OCI-LY1 (cell line): Measurements from ENCODE around the gene GFPT2.

Experiments
- H2AFZ ChIP-seq: fragments of 200-600 bp; sonication (generic), shearing (Covaris generic); 2 replicates; pipeline ENCODE4 v1.6.0; 2014; ENCODE audit warnings: antibody characterized with exemption, mild to moderate bottlenecking, low read length
- H3F3A ChIP-seq: fragments of 200-600 bp; sonication (generic), shearing (Covaris generic); 2 replicates; pipeline ENCODE4 v1.6.0; 2014; ENCODE audit warnings: mild to moderate bottlenecking, antibody characterized with exemption, low read length, moderate library complexity; ENCODE audit not compliant: insufficient read depth
- H3K27ac ChIP-seq: fragments of 200-600 bp; sonication (generic); 2 replicates; pipeline ENCODE4 v1.5.1; 2014; ENCODE audit warnings: low read length, mixed run types, mild to moderate bottlenecking, low read depth; ENCODE audit not compliant: poor library complexity, severe bottlenecking
- H3K27me3 ChIP-seq: fragments of 200-600 bp; sonication (generic); 2 replicates; pipeline ENCODE4 v1.6.0; 2014; ENCODE audit warnings: antibody characterized with exemption, mild to moderate bottlenecking, low read length, moderate library complexity; ENCODE audit not compliant: insufficient read depth
- H3K36me3 ChIP-seq: fragments of 200-600 bp; sonication (generic); 2 replicates; pipeline ENCODE4 v1.6.1; 2014; ENCODE audit warnings: mild to moderate bottlenecking, antibody characterized with exemption, low read length, moderate library complexity, mixed read lengths; ENCODE audit not compliant: insufficient read depth
- H3K4me1 ChIP-seq: fragments of 200-600 bp; sonication (generic); 2 replicates; pipeline ENCODE4 v1.5.1; 2014; ENCODE audit warnings: mild to moderate bottlenecking, low read length, moderate library complexity; ENCODE audit not compliant: insufficient read depth, severe bottlenecking
- H3K4me2 ChIP-seq: fragments of 200-600 bp; sonication (generic), shearing (Covaris generic); 2 replicates; pipeline ENCODE4 v1.6.1; 2014; ENCODE audit warnings: low read length
- H3K4me3 ChIP-seq: fragments of 200-600 bp; sonication (generic); 2 replicates; pipeline ENCODE4 v1.5.1; 2014; ENCODE audit warnings: low read length, low read depth, mild to moderate bottlenecking, mixed read lengths; ENCODE audit not compliant: poor library complexity, severe bottlenecking
- H3K79me2 ChIP-seq: fragments of 200-600 bp; shearing (Covaris generic); 2 replicates; pipeline ENCODE4 v1.6.1; 2016; ENCODE audit warnings: mixed run types, low read length, mixed read lengths; ENCODE audit not compliant: insufficient read depth
- H3K9ac ChIP-seq: fragments of 200-600 bp; sonication (generic), shearing (Covaris generic); 2 replicates; pipeline ENCODE4 v1.6.1; 2014; ENCODE audit warnings: mild to moderate bottlenecking, low read length, mixed read lengths
- H3K9me2 ChIP-seq: fragments of 200-600 bp; sonication (generic), shearing (Covaris generic); 2 replicates; pipeline ENCODE4 v1.6.1; 2014; ENCODE audit warnings: low read depth, mild to moderate bottlenecking, low read length, mixed read lengths
- H3K9me3 ChIP-seq: fragments of 200-600 bp; shearing (Covaris generic); 2 replicates; pipeline ENCODE4 v1.6.1; 2014; ENCODE audit warnings: low read length, mixed read lengths
- H4K20me1 ChIP-seq: fragments of 200-600 bp; sonication (generic), shearing (Covaris generic); 2 replicates; pipeline ENCODE4 v1.6.0; 2016; ENCODE audit warnings: mild to moderate bottlenecking, low read length; ENCODE audit not compliant: insufficient read depth
- EZH2 ChIP-seq: fragments of 200-600 bp; sonication (generic), shearing (Covaris generic); IDR thresholded peaks from 2 replicates; pipeline ENCODE4 v1.8.0; 2017; ENCODE audit warnings: borderline replicate concordance, mixed run types, mild to moderate bottlenecking, antibody characterized with exemption, low read length, moderate library complexity, mixed read lengths
- TF ChIP-seq, protein P1 (sequence below): fragments of 200-600 bp; sonication (generic), shearing (Covaris generic); IDR thresholded peaks from 2 replicates; pipeline ENCODE4 v1.5.1; 2017; ENCODE audit warnings: mild to moderate bottlenecking, antibody characterized with exemption, low read length, moderate library complexity, mixed read lengths

Gene GFPT2

DNA sequence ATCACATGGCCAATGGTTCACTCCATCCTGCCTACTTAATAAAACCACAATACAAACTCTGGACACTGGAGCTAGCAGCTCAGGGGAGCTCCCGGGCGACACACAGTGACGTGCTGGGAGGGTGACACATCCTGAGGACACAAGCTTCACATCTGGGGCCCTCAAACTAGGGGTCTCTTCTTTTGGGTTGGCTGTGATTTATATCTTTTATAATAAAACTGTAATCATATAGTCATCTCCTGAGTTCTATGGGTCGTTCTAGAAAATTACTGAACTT is 49.2 kb downstream of the GFPT2 start:
- Histone ChIP-seq H3F3A (no peaks in the 10 kb centered on the region), H3K79me2 (no peaks in the 10 kb centered on the region), H3K9me2 (no peaks in the 10 kb centered on the region), H3K36me3 (no peaks in the 10 kb centered on the region), H3K9ac (no peak overlapping the region), H3K9me3 (no peaks in the 10 kb centered on the region), H4K20me1 (no peaks in the 10 kb centered on the region), H3K27ac (no peak overlapping the region), H3K27me3 (peaks cover 5% of the 10 kb centered on the region; the same call in 1 of the 2 replicates), H2AFZ (no peak overlapping the region), H3K4me1 (no peaks in the 10 kb centered on the region), H3K4me2 (no peak overlapping the region), H3K4me3 (no peak overlapping the region)
- TF ChIP-seq EZH2, result no peak
- TF ChIP-seq, protein P1, sequence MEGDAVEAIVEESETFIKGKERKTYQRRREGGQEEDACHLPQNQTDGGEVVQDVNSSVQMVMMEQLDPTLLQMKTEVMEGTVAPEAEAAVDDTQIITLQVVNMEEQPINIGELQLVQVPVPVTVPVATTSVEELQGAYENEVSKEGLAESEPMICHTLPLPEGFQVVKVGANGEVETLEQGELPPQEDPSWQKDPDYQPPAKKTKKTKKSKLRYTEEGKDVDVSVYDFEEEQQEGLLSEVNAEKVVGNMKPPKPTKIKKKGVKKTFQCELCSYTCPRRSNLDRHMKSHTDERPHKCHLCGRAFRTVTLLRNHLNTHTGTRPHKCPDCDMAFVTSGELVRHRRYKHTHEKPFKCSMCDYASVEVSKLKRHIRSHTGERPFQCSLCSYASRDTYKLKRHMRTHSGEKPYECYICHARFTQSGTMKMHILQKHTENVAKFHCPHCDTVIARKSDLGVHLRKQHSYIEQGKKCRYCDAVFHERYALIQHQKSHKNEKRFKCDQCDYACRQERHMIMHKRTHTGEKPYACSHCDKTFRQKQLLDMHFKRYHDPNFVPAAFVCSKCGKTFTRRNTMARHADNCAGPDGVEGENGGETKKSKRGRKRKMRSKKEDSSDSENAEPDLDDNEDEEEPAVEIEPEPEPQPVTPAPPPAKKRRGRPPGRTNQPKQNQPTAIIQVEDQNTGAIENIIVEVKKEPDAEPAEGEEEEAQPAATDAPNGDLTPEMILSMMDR, result no peak

DNA sequence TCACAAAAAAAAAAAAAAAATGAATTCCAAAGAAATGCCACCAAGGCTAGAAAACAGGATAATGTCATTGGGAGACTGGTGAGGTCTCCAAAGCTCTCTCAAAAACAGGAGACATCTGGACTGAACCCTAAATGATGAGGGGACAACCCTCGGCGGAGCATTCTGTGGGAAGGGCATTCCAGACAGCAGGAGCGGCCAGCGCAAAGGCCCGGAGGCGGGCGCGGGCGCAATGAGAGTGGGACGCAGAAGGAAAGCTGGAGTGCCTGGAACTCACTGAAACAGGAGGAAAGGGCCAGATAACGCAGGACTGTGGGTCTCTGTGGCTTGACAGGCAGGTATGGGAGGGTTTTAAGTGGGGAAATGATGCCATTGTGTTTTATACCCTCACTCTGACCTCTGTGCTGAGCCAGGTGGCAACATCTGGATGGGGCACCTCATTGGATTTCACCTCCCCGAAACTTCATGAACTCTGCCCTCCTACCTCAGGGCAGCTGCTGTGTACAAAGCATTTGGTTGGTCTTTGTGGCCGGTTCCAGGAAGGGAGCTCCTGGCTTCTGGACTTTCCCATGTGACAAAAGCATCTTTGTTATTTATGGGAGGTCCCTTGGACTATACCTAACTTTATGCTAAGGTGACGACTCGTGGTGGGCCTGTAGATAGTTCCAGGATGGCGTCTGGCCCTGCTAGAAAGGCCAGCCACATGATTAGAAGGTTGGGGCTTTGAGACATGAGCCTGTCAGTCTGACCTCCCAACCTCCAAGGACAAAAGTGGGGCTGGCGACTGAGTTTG is 49.7 kb downstream of the GFPT2 start:
- Histone ChIP-seq H3K9me3 (no peaks in the 10 kb centered on the region), H3K4me1 (no peaks in the 10 kb centered on the region), H4K20me1 (no peaks in the 10 kb centered on the region), H2AFZ (no peak overlapping the region), H3K9ac (no peak overlapping the region), H3K27ac (no peak overlapping the region), H3K79me2 (no peaks in the 10 kb centered on the region), H3K9me2 (no peaks in the 10 kb centered on the region), H3K36me3 (no peaks in the 10 kb centered on the region), H3K27me3 (peaks cover 5% of the 10 kb centered on the region; the same call in 1 of the 2 replicates), H3K4me3 (no peak overlapping the region), H3F3A (no peaks in the 10 kb centered on the region), H3K4me2 (no peak overlapping the region)
- TF ChIP-seq, protein P1, result no peak
- TF ChIP-seq EZH2, result no peak

DNA sequence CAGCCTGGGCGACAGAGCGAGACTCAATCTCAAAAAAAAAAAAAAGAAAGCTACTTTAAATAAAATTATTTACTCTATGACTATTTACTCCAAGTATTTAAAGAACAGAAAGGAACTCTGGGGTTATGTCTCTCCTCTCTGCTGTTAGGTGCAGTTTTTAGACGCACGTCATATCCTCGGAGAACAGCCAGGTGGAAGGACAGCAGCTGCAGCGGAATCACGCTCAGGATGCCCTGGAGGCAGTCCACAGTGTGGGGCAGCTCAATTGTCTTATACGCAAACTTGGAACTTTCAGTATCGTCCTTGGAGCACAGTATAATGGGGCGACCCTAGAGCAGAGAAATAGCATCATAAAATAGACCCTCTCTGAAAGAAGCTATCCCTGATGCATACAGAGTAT is 50.9 kb downstream of the GFPT2 start:
- Histone ChIP-seq H3K9me2 (no peaks in the 10 kb centered on the region), H3K9me3 (no peaks in the 10 kb centered on the region), H4K20me1 (no peaks in the 10 kb centered on the region), H2AFZ (no peak overlapping the region), H3K36me3 (no peaks in the 10 kb centered on the region), H3K9ac (no peak overlapping the region), H3K4me2 (no peak overlapping the region), H3F3A (no peaks in the 10 kb centered on the region), H3K79me2 (no peaks in the 10 kb centered on the region), H3K27ac (no peak overlapping the region), H3K4me3 (no peak overlapping the region), H3K27me3 (peaks cover 5% of the 10 kb centered on the region; the same call in 1 of the 2 replicates), H3K4me1 (no peaks in the 10 kb centered on the region)
- no peak for TF ChIP-seq EZH2
- TF ChIP-seq, protein P1, result no peak
